HCT116 (cell line): ENCODE data around the gene SND1. TPM values are rescaled to one million over a fixed set of nuclear protein-coding genes. Genes with fewer than 3 reads are reported as not detected.

Experiments
- ATAC-seq: fragments of 200-7000 bp; cut with Tn5 transposase; 2 replicates; pipeline ENCODE4 v1.9.1; 2020; ENCODE audit warnings: mild to moderate bottlenecking, moderate library complexity
- BruUV-seq: library from RNA; stranded (reverse); fragments of 400-500 nt; replicated peaks from 2 replicates; lab custom pipeline; 2021; lab: Mats Ljungman, UMichigan
- CTCF ChIA-PET: fragments of 300-600 bp; sonication (Branson Sonifier 250); formaldehyde crosslinking; loops from one replicate; lab custom pipeline; 2021; ENCODE audit warnings: antibody characterized with exemption; lab: Charles Lee
- POLR2A ChIA-PET: fragments of 300-600, 350-600 bp; sonication (Branson Sonifier 250); formaldehyde crosslinking; loops from one replicate; lab custom pipeline; 2021; ENCODE audit warnings: antibody characterized with exemption; lab: Charles Lee
- RAD21 ChIA-PET, 2 experiments: fragments of 300-600 bp; sonication (Branson Sonifier 250); formaldehyde crosslinking; loops; one replicate each; lab custom pipeline; 2023; ENCODE audit warnings: low total read pairs in 2 of 2; ENCODE audit not compliant: uncharacterized antibody in 2 of 2, unreplicated experiment in 2 of 2, low non-redundant PET in 1 of 2; lab: Charles Lee
- DNase-seq: peaks from one replicate; pipeline ENCODE4 v3.0.0-alpha.2; 2010; ENCODE audit warnings: low read depth, low spot score
- H2AFZ ChIP-seq: fragments of 200-600 bp; shearing (Covaris generic), sonication (generic); 2 replicates; pipeline ENCODE4 v1.6.1; 2017; ENCODE audit warnings: low read depth, mixed run types, mixed read lengths, antibody characterized with exemption, low read length; ENCODE audit not compliant: poor library complexity, severe bottlenecking
- H3K27ac ChIP-seq: 2 replicates; pipeline ENCODE4 v1.5.1; 2012; ENCODE audit warnings: low read depth, low read length
- H3K27me3 ChIP-seq: fragments of 200-600 bp; sonication (generic); 2 replicates; pipeline ENCODE4 v1.6.1; 2016; ENCODE audit warnings: mixed run types, low read length, mixed read lengths; ENCODE audit not compliant: insufficient read depth
- H3K36me3 ChIP-seq, 2 experiments: fragments of 200-500 bp in 1 of 2; fragments of 200-600 bp in 1 of 2; sonication (Bioruptor generic) in 1 of 2; sonication (generic) in 1 of 2; 2 replicates each; pipeline versions ENCODE4 v1.5.1 to v1.6.1; 2014 to 2016; ENCODE audit warnings: low read length in 2 of 2, inconsistent platforms in 1 of 2, mixed read lengths in 1 of 2, mixed run types in 1 of 2; ENCODE audit not compliant: insufficient read depth in 2 of 2, control insufficient read depth in 1 of 2
- H3K4me1 ChIP-seq, 2 experiments: fragments of 200-600 bp in 1 of 2; sonication (generic) in 1 of 2; 2 replicates each; pipeline versions ENCODE4 v1.5.1 to v1.6.1; 2012 to 2017; ENCODE audit warnings: low read length in 2 of 2, inconsistent platforms in 1 of 2, mild to moderate bottlenecking in 1 of 2, mixed read lengths in 1 of 2, mixed run types in 1 of 2, moderate library complexity in 1 of 2; ENCODE audit not compliant: insufficient read depth in 2 of 2, control insufficient read depth in 1 of 2
- H3K4me2 ChIP-seq: fragments of 200-600 bp; sonication (generic); 2 replicates; pipeline ENCODE4 v1.6.1; 2017; ENCODE audit warnings: mixed run types, low read length, mixed read lengths
- H3K4me3 ChIP-seq, 2 experiments: fragments of 200-600 bp in 1 of 2; sonication (generic) in 1 of 2; replicated peaks in 1 of 2; 2 replicates each; pipeline ENCODE4 v1.5.1; 2011 to 2016; ENCODE audit warnings: low read length in 2 of 2, control low read depth in 1 of 2, low read depth in 1 of 2, mild to moderate bottlenecking in 1 of 2, mixed read lengths in 1 of 2, mixed run types in 1 of 2
- H3K79me2 ChIP-seq: fragments of 200-600 bp; sonication (generic); 2 replicates; pipeline ENCODE4 v1.6.1; 2017; ENCODE audit warnings: mild to moderate bottlenecking, mixed run types, low read length, moderate library complexity, mixed read lengths; ENCODE audit not compliant: insufficient read depth
- H3K9ac ChIP-seq: fragments of 200-600 bp; sonication (generic); 2 replicates; pipeline ENCODE4 v1.6.1; 2016; ENCODE audit warnings: low read length, mixed read lengths
- H3K9me2 ChIP-seq: fragments of 200-600 bp; sonication (generic), shearing (Covaris generic); 2 replicates; pipeline ENCODE4 v1.6.1; 2017; ENCODE audit warnings: mixed run types, mild to moderate bottlenecking, moderate library complexity; ENCODE audit not compliant: insufficient read depth
- H3K9me3 ChIP-seq, 2 experiments: fragments of 200-500 bp in 1 of 2; fragments of 200-600 bp in 1 of 2; sonication (Bioruptor generic) in 1 of 2; sonication (generic) in 1 of 2; 2 replicates each; pipeline ENCODE4 v1.6.1; 2014 to 2017; ENCODE audit warnings: low read length in 2 of 2, mixed read lengths in 2 of 2, inconsistent platforms in 1 of 2, low read depth in 1 of 2, mild to moderate bottlenecking in 1 of 2, mixed run types in 1 of 2, moderate library complexity in 1 of 2; ENCODE audit not compliant: control insufficient read depth in 1 of 2, insufficient read depth in 1 of 2
- H4K20me1 ChIP-seq: fragments of 200-600 bp; sonication (generic), shearing (Covaris generic); 2 replicates; pipeline ENCODE4 v1.6.1; 2017; ENCODE audit warnings: mixed run types, mild to moderate bottlenecking, moderate library complexity; ENCODE audit not compliant: insufficient read depth
- CBX3 ChIP-seq: IDR thresholded peaks from 2 replicates; pipeline ENCODE4 v1.6.1; 2012; ENCODE audit warnings: low read depth
- EGR1 ChIP-seq: IDR thresholded peaks from 2 replicates; pipeline ENCODE4 v1.6.1; 2012; ENCODE audit warnings: low read depth
- ELF1 ChIP-seq: IDR thresholded peaks from 2 replicates; pipeline ENCODE4 v1.6.1; 2012; ENCODE audit warnings: low read depth, borderline replicate concordance
- EZH2 ChIP-seq: fragments of 200-600 bp; sonication (generic); IDR thresholded peaks from 2 replicates; pipeline ENCODE4 v1.6.1; 2017; ENCODE audit warnings: antibody characterized with exemption, mixed run types
- FOSL1 ChIP-seq: IDR thresholded peaks from 2 replicates; pipeline ENCODE4 v1.6.1; 2012; ENCODE audit warnings: low read depth
- JUND ChIP-seq: IDR thresholded peaks from 2 replicates; pipeline ENCODE4 v1.6.1; 2012
- MAX ChIP-seq: IDR thresholded peaks from 2 replicates; pipeline ENCODE4 v1.6.1; 2012
- POLR2AphosphoS5 ChIP-seq: IDR thresholded peaks from 2 replicates; pipeline ENCODE4 v1.6.1; 2011; ENCODE audit warnings: mild to moderate bottlenecking, low read depth, low read length, moderate library complexity
- RAD21 ChIP-seq: IDR thresholded peaks from 2 replicates; pipeline ENCODE4 v1.6.1; 2012; ENCODE audit warnings: low read depth, mild to moderate bottlenecking
- SIN3A ChIP-seq: IDR thresholded peaks from 2 replicates; pipeline ENCODE4 v1.6.1; 2012; ENCODE audit warnings: low read depth
- TCF7L2 ChIP-seq: IDR thresholded peaks from 2 replicates; pipeline ENCODE4 v1.7.0; 2011; ENCODE audit warnings: borderline replicate concordance, inconsistent platforms; ENCODE audit not compliant: insufficient read depth, insufficient read length; ENCODE audit errors: extremely low read depth
- YY1 ChIP-seq: IDR thresholded peaks from 2 replicates; pipeline ENCODE4 v1.6.1; 2011; ENCODE audit warnings: low read length, low read depth, moderate library complexity, mild to moderate bottlenecking; ENCODE audit not compliant: insufficient replicate concordance; ENCODE audit errors: extremely low read depth
- ZFX ChIP-seq: fragments of 450-650 bp; IDR thresholded peaks from 2 replicates; pipeline ENCODE4 v1.6.1; 2017
- ZNF274 ChIP-seq: fragments of 200-500 bp; sonication (Bioruptor generic); IDR thresholded peaks from 2 replicates; pipeline ENCODE4 v1.6.1; 2014; ENCODE audit warnings: mild to moderate bottlenecking, low read depth, low read length, inconsistent platforms
- intact Hi-C: fragments of 100-400 bp; cut with micrococcal nuclease; formaldehyde crosslinking; loops from 2 replicates; pipeline ENCODE4 v1.10.0; 2022
- total RNA-seq: library from RNA; stranded (reverse); gene quantifications from one replicate; pipeline ENCODE4 v1.2.1, GENCODE V29; 2021; ENCODE audit not compliant: unreplicated experiment
- TF ChIP-seq, protein P1 (sequence below): IDR thresholded peaks from 2 replicates; pipeline ENCODE4 v1.6.1; 2012; ENCODE audit warnings: low read depth
- TF ChIP-seq, protein P2 (sequence below): IDR thresholded peaks from 2 replicates; pipeline ENCODE4 v1.6.1; 2011; ENCODE audit warnings: mild to moderate bottlenecking, low read length, moderate library complexity; ENCODE audit not compliant: insufficient replicate concordance; ENCODE audit errors: extremely low read depth

The SND1 gene
- total RNA-seq, 1 experiment from 2014 or later = 169 TPM

DNA sequence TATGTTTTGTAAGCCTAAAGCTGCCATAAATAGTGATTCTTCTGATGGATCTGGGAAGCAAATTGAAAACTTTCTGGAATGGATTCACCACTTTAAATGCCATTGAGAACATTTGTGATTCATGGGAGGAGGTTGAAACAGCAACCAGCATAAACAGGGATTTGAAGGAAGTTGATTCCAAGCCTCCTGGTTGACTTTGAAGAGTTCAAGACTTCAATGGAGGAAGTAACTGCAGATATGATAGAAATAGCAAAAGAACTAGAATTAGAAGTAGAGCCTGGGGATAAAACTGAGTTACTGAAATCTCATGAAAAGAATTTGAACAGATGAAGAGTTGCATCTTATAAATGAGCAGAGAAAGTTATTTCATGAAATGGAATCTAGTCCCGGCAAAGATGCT is 280.1 kb downstream of the SND1 start:
- no peak overlapping the region for H2AFZ ChIP-seq
- ChIA-PET CTCF (no interaction called here), POLR2A (no interaction called here), RAD21 (no interaction called here)
- DNase-seq = no peak
- H3K4me3 ChIP-seq = no peak overlapping the region
- TF ChIP-seq POLR2AphosphoS5 = no peak
- no peak for TF ChIP-seq ZFX
- TF ChIP-seq, protein P1, sequence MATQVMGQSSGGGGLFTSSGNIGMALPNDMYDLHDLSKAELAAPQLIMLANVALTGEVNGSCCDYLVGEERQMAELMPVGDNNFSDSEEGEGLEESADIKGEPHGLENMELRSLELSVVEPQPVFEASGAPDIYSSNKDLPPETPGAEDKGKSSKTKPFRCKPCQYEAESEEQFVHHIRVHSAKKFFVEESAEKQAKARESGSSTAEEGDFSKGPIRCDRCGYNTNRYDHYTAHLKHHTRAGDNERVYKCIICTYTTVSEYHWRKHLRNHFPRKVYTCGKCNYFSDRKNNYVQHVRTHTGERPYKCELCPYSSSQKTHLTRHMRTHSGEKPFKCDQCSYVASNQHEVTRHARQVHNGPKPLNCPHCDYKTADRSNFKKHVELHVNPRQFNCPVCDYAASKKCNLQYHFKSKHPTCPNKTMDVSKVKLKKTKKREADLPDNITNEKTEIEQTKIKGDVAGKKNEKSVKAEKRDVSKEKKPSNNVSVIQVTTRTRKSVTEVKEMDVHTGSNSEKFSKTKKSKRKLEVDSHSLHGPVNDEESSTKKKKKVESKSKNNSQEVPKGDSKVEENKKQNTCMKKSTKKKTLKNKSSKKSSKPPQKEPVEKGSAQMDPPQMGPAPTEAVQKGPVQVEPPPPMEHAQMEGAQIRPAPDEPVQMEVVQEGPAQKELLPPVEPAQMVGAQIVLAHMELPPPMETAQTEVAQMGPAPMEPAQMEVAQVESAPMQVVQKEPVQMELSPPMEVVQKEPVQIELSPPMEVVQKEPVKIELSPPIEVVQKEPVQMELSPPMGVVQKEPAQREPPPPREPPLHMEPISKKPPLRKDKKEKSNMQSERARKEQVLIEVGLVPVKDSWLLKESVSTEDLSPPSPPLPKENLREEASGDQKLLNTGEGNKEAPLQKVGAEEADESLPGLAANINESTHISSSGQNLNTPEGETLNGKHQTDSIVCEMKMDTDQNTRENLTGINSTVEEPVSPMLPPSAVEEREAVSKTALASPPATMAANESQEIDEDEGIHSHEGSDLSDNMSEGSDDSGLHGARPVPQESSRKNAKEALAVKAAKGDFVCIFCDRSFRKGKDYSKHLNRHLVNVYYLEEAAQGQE = no peak
- ATAC-seq = no peak
- no TSS peak for BruUV-seq
- H3K4me1 ChIP-seq = no peaks in the 10 kb centered on the region
- H3K27me3 ChIP-seq = no peaks in the 10 kb centered on the region
- no peaks in the 10 kb centered on the region; the same call in 1 of the 2 replicates for H4K20me1 ChIP-seq
- H3K9me3 ChIP-seq = no peaks in the 10 kb centered on the region
- H3K4me2 ChIP-seq = no peak overlapping the region
- intact Hi-C loops = no loop called here
- H3K36me3 ChIP-seq = peaks cover 8 to 19% of the 10 kb centered on the region in 2 experiments; a peak in 2 of 4 replicates
- no peak overlapping the region for H3K9ac ChIP-seq
- H3K27ac ChIP-seq = no peak overlapping the region
- H3K79me2 ChIP-seq = no peaks in the 10 kb centered on the region; the same call in 1 of the 2 replicates
- no peaks in the 10 kb centered on the region for H3K9me2 ChIP-seq

GRCh38 chr7:127932496-127932895 is 280.5 kb downstream of the SND1 start:
- no peaks in the 10 kb centered on the region; the same call in 1 of the 2 replicates for H3K79me2 ChIP-seq
- ATAC-seq = no peak
- H3K9me2 ChIP-seq = no peaks in the 10 kb centered on the region
- peaks cover 8 to 19% of the 10 kb centered on the region in 2 experiments; a peak in 2 of 4 replicates for H3K36me3 ChIP-seq
- ChIA-PET POLR2A (no interaction called here), CTCF (no interaction called here), RAD21 (no interaction called here)
- H2AFZ ChIP-seq = no peak overlapping the region
- H3K4me1 ChIP-seq = no peaks in the 10 kb centered on the region
- intact Hi-C loops = no loop called here
- H3K27me3 ChIP-seq = no peaks in the 10 kb centered on the region
- H4K20me1 ChIP-seq = no peaks in the 10 kb centered on the region; the same call in 1 of the 2 replicates
- H3K9me3 ChIP-seq = no peaks in the 10 kb centered on the region
- H3K4me2 ChIP-seq = no peak overlapping the region
- no TSS peak for BruUV-seq
- H3K4me3 ChIP-seq = no peak overlapping the region
- H3K9ac ChIP-seq = no peak overlapping the region
- DNase-seq = no peak
- no peak overlapping the region for H3K27ac ChIP-seq
- TF ChIP-seq FOSL1 (no peak), EGR1 (no peak), CBX3 (no peak), RAD21 (no peak), TCF7L2 (no peak), YY1 (no peak), MAX (no peak), EZH2 (no peak), ZNF274 (no peak), ELF1 (no peak), SIN3A (no peak), JUND (no peak)
- TF ChIP-seq, protein P2, sequence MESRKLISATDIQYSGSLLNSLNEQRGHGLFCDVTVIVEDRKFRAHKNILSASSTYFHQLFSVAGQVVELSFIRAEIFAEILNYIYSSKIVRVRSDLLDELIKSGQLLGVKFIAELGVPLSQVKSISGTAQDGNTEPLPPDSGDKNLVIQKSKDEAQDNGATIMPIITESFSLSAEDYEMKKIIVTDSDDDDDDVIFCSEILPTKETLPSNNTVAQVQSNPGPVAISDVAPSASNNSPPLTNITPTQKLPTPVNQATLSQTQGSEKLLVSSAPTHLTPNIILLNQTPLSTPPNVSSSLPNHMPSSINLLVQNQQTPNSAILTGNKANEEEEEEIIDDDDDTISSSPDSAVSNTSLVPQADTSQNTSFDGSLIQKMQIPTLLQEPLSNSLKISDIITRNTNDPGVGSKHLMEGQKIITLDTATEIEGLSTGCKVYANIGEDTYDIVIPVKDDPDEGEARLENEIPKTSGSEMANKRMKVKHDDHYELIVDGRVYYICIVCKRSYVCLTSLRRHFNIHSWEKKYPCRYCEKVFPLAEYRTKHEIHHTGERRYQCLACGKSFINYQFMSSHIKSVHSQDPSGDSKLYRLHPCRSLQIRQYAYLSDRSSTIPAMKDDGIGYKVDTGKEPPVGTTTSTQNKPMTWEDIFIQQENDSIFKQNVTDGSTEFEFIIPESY = no peak
